Erythroblast (primary cell): ENCODE results near the gene WFS1.

Experiments
- GATA1 ChIP-seq: IDR thresholded peaks from 2 replicates; pipeline ENCODE4 v1.6.1; 2011; ENCODE audit warnings: low read depth, mild to moderate bottlenecking, control low read depth, low read length, moderate library complexity
- POLR2A ChIP-seq: IDR thresholded peaks from 2 replicates; pipeline ENCODE4 v1.6.1; 2011; ENCODE audit warnings: mild to moderate bottlenecking, low read length

DNA sequence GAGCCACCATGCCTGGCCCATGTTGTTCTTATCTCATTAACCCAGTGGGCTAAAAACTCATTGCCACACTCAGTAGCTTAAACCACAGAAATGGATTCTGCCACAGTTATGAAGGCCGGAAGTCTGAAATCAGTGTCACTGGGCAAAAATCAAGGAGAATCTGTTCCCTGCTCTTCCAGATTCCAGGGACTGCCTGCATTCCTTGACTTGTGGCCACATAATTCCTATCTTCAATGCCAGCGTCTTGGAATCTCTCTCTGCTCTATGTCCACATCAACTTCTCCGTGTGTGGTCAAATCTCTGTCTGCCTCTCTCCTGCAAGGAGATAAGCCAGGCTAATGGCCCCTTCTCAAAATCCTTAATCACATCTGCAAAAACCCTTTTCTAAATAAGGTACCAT, 4.1 kb upstream of the WFS1 start:
- TF ChIP-seq POLR2A (no peak), GATA1 (no peak)
